Mammary microvascular endothelial cell (primary cell): ENCODE data around the gene PSMA5. TPM values are rescaled to one million over a fixed set of nuclear protein-coding genes. Genes with fewer than 3 reads are reported as not detected.

Source experiments
- total RNA-seq: library from RNA; depleted of rRNA; stranded (reverse); fragments of >200 nt; gene quantifications from 2 replicates; pipeline ENCODE4 v1.2.3, GENCODE V29; 2015

The PSMA5 gene
- total RNA-seq, result 72.7 and 77.8 TPM in 2 replicates

GRCh38 chr1:109426281-109427170 lies at the start of gene PSMA5:
PSMA5 (minus strand) TSS chr1:109426448; CDS start chr1:109426330, 118 bp downstream.

DNA sequence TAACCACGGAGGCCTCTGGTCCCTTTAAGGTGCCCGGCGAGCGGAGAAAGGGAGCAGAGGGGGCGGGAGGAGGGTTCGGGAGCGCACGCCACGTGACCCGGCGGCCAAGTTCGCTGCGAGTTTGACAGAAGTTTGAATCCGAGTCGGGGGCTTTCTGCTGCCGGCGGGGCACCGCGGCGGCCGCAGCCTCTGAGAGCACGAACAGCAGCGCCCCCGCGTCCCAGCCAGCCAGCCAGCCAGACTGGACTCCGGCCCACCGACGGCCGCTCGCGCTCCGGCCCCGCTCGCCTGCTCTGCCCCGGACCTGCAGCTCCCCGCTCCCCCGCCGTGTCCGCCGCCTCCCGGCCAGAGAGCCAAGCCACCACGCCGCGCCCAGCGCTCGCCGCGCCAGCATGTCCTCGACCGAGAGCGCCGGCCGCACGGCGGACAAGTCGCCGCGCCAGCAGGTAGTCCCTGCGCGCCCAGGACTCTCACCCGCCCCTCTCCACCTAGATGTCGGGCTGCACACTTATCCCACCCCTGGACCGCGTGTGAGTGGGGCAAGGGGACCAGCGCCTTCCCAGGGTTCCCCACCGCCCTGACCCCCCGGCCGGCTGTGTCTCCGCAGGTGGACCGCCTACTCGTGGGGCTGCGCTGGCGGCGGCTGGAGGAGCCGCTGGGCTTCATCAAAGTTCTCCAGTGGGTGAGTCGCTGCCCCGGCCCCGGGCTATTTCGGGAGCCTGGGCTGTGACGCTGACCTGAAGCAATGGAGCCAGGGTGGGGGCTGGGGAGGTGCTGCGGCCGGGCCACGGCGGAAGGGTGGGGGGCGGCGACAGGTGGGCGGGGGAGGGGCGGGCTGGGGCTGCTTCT lies 40.4 kb upstream of the PSMA5 start, which contains the start of gene SYPL2:
TSS of gene SYPL2 (plus strand) at position 95 of the 849 bp plus-strand sequence. CDS start at position 393, 298 bp downstream.

DNA sequence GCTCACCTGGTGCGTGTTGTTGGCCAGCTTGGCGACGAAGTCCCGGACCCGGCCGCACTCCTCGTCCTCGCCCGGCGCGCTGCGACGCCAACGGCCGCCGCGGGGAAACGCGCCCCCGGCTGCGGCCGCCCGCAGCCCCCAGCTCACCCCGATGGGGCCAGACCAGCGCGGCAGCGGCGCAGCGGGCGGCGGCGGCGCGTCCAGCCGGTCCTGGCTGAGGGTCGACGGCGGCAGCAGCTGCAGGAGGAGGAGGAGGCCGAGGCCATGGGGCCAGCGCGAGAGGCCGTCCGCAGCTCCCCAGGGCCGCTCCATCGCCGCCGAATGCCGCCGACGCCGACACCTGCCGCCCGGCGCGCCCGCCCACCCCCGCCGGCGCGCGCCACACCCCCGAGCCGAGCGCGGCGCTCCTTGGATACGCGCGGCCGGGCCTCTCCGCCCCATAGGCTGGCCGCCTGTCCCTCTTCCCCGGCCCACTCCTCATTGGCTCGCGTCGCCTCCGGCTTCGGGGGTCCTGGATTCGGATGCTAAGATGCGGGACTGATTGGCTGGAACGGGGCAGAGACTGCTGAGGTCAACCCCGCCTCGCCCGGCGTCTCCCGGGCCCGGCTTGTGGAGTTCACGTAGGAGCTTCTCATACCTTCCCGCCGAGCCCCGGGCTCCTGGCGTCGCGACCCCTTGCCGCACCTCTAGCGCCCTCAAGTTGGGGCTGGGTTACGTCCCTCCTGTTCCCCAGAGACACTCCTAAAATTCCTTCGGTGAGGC lies 28.5 kb downstream of the PSMA5 start, which contains the start of gene SORT1:
TSS of gene SORT1 (minus strand) at position 338 of the 762 bp plus-strand sequence. CDS start at position 312, 26 bp downstream.

Other genes starting within 250 kb of the PSMA5 start
- gene SARS1, start 212.5 kb downstream of the PSMA5 start, total RNA-seq, result 198 and 221 TPM in 2 replicates
- 0.25 and 0.27 TPM in 2 replicates for gene CELSR2, start 176.9 kb downstream of the PSMA5 start, total RNA-seq
- gene PSRC1, start 143.3 kb downstream of the PSMA5 start, total RNA-seq, result 18.6 and 19.3 TPM in 2 replicates
- not detected in 2 replicates for gene MYBPHL, start 119.4 kb downstream of the PSMA5 start, total RNA-seq
- gene SORT1, start 28.5 kb downstream of the PSMA5 start, total RNA-seq, result 9.2 and 9.4 TPM in 2 replicates
- 0.05 and 0.33 TPM in 2 replicates for gene SYPL2, start 40.1 kb upstream of the PSMA5 start, total RNA-seq
- 0.93 and 3.2 TPM in 2 replicates for gene ATXN7L2, start 57.5 kb upstream of the PSMA5 start, total RNA-seq
- gene CYB561D1, start 67.6 kb upstream of the PSMA5 start, total RNA-seq, result 4.4 and 5.4 TPM in 2 replicates
- gene AMIGO1, start 83.3 kb upstream of the PSMA5 start, total RNA-seq, result 0.44 and 1.3 TPM in 2 replicates
- gene GPR61, start 113.4 kb upstream of the PSMA5 start, total RNA-seq, result not detected in 2 replicates
- gene GNAI3, start 122.2 kb upstream of the PSMA5 start, total RNA-seq, result 11.9 and 12.7 TPM in 2 replicates
- 0.07 and 0.34 TPM in 2 replicates for gene GNAT2, start 193.2 kb upstream of the PSMA5 start, total RNA-seq
- 31.4 and 53.6 TPM in 2 replicates for gene AMPD2, start 193.4 kb upstream of the PSMA5 start, total RNA-seq
- 1.7 and 6.2 TPM in 2 replicates for gene GSTM4, start 229.7 kb upstream of the PSMA5 start, total RNA-seq
- gene GSTM2, start 241.6 kb upstream of the PSMA5 start, total RNA-seq, result 2.4 and 3.6 TPM in 2 replicates